ENCODE measurements around the gene CLDN6.

CLDN6 gene

DNA sequence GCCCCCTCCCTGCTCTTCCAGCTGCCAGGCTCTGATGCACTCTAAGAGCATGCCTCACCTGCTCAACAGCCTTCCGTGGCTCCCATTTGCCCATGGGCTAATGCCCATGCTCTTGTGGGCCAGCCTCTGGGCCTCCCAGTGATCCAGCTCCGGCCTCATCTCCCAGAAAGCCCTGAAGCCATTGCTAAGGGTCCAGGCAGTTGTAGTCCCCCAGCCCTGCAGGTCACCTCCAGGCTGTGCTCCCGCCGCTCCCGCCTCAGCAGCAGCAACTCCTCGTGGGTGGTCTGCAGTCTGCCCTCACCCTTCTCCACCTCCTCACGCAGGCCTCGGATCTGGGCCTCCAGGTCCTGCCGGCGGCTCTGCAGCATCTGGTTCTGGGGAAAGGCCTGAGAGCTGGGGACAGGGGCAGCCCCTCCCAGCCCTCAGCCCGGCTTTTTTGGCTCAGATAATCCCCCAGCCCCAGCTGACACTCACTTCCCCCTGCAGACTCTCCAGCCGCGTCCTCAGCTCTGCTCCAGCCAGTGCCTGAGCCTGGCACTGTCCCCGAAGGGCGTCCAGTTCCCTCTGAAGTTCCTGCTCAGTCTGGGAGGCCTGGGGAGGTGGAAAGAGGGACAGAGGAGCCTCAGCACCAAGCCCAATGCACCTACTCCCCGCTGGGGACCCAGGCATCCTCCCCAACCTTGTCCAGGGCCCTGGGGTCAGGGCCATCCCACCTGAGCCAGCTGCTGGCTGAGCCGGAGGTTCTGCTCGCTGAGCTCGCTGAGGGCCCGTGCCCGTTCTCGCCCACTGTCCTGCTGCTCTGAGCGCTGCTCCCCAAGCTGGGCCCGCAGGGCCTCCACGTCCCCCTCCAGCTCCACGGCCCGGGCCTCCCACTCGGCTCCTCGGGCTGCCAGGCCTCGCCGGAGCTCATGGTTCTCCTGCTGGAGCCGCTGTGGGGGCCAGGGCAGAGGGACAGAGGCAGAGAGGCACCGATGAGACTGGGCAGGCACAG lies 12.5 kb upstream of the CLDN6 start:
- H3K79me2 ChIP-seq (ENCODE audit: low read length): no peaks in the 10 kb centered on the region
- H3K36me3 ChIP-seq (replicated peaks; ENCODE audit: low read depth, low read length): peaks cover 9% of the 10 kb centered on the region
- H3K27ac ChIP-seq (ENCODE audit: low read length): no peak overlapping the region
- H4K20me1 ChIP-seq (ENCODE audit: insufficient read depth, low read length): no peaks in the 10 kb centered on the region
- H3K27me3 ChIP-seq (ENCODE audit: low read depth, low read length): peaks cover 9% of the 10 kb centered on the region
- no peak overlapping the region for H3K4me3 ChIP-seq (ENCODE audit: low read length)
- peaks cover 21% of the 10 kb centered on the region for H3K4me1 ChIP-seq (ENCODE audit: low read length)
- TF ChIP-seq, protein P1, sequence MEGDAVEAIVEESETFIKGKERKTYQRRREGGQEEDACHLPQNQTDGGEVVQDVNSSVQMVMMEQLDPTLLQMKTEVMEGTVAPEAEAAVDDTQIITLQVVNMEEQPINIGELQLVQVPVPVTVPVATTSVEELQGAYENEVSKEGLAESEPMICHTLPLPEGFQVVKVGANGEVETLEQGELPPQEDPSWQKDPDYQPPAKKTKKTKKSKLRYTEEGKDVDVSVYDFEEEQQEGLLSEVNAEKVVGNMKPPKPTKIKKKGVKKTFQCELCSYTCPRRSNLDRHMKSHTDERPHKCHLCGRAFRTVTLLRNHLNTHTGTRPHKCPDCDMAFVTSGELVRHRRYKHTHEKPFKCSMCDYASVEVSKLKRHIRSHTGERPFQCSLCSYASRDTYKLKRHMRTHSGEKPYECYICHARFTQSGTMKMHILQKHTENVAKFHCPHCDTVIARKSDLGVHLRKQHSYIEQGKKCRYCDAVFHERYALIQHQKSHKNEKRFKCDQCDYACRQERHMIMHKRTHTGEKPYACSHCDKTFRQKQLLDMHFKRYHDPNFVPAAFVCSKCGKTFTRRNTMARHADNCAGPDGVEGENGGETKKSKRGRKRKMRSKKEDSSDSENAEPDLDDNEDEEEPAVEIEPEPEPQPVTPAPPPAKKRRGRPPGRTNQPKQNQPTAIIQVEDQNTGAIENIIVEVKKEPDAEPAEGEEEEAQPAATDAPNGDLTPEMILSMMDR (IDR thresholded peaks at IDR 0.05; ENCODE audit: low read depth, low read length): no peak
- TF ChIP-seq EZH2phosphoT487 (IDR thresholded peaks at IDR 0.05; ENCODE audit: low read depth): no peak
- no peak overlapping the region for H3K4me2 ChIP-seq (ENCODE audit: low read length)
- no peaks in the 10 kb centered on the region for H3K9me3 ChIP-seq (ENCODE audit: insufficient read depth, low read length)
- H3K9ac ChIP-seq (ENCODE audit: low read length): no peak overlapping the region
- H2AFZ ChIP-seq (ENCODE audit: low read depth, low read length): no peak overlapping the region

DNA sequence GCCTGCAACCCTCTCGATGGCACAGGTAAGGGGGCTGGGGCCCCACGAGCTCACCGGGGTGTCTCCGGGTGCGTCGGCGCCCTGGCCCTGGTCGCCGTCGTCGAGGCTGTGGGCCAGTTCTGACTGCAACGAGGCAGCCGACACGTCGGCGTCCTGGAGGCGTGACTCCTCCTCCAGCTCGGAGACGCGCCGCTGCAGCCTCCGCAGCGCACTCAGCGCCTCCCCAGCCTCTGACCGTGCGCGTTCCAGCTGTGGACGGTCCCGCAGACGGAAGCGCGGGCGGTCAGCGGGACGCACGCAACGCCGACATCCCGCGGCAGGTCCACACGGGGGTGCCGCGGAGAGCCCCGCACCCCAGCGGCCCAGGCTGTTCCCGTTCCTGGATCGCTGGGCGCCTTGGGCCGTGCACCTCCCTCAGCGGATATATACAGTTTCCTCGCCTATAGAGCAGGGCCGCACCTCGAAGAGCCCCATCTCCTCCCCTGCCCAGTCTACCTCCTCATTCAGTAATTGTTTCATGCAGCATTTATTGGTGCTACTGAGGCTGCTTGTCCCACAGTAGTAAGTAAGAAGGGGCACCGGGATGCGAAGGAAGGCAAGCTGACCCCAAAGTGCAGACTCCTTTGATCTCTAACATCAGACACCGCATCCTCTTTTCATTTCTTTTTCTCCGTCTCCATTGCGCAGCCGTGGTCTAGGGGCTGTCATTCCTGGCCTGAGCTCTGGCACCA lies 11.7 kb upstream of the CLDN6 start:
- no peak overlapping the region for H2AFZ ChIP-seq (ENCODE audit: low read depth, low read length)
- H3K79me2 ChIP-seq (ENCODE audit: low read length): no peaks in the 10 kb centered on the region
- no peak overlapping the region for H3K4me3 ChIP-seq (ENCODE audit: low read length)
- H3K9me3 ChIP-seq (ENCODE audit: insufficient read depth, low read length): no peaks in the 10 kb centered on the region
- peaks cover 9% of the 10 kb centered on the region for H3K36me3 ChIP-seq (replicated peaks; ENCODE audit: low read depth, low read length)
- no peaks in the 10 kb centered on the region for H4K20me1 ChIP-seq (ENCODE audit: insufficient read depth, low read length)
- H3K9ac ChIP-seq (ENCODE audit: low read length): no peak overlapping the region
- H3K4me1 ChIP-seq (ENCODE audit: low read length): peaks cover 21% of the 10 kb centered on the region
- TF ChIP-seq, protein P1 (IDR thresholded peaks at IDR 0.05; ENCODE audit: low read depth, low read length): no peak
- TF ChIP-seq EZH2phosphoT487 (IDR thresholded peaks at IDR 0.05; ENCODE audit: low read depth): no peak
- H3K4me2 ChIP-seq (ENCODE audit: low read length): no peak overlapping the region
- peaks cover 6% of the 10 kb centered on the region for H3K27me3 ChIP-seq (ENCODE audit: low read depth, low read length)
- no peak overlapping the region for H3K27ac ChIP-seq (ENCODE audit: low read length)

DNA sequence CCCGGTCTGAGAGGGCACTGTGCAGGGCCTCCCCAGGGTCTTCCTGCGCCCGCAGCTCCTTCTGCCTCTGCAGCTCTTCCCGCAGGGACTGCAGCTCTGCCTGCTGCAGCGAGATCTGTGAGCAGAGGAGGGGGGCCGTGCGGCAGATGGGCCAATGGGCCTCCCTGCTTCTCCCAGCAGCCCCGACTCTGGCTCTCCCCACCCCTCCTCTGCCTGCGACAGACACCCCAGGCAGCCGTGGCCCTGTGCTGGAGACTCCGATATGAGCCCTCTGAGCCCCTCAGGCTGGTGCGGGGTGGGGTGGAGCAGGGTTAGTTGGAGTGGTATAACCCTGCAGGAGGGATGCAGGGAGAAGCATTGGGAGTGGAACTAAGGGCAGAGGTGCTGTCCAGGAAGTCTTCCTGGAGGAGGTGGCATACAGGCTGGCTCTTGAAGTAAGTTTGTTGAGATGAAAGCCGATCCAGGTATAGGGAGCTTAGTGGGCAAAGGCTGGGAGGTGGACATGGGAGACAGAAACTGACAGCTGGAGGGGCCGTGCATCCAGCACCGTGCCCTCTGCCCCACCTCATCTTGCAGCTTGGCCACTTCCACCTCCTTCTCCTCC lies 10.8 kb upstream of the CLDN6 start:
- Histone ChIP-seq H3K9me3 (ENCODE audit: insufficient read depth, low read length) (no peaks in the 10 kb centered on the region), H3K4me3 (ENCODE audit: low read length) (no peak overlapping the region), H2AFZ (ENCODE audit: low read depth, low read length) (no peak overlapping the region), H3K27me3 (ENCODE audit: low read depth, low read length) (peaks cover 3% of the 10 kb centered on the region; the same call in 1 of the 2 replicates), H3K4me1 (ENCODE audit: low read length) (peaks cover 21% of the 10 kb centered on the region), H3K79me2 (ENCODE audit: low read length) (no peaks in the 10 kb centered on the region), H3K27ac (ENCODE audit: low read length) (no peak overlapping the region), H3K36me3 (replicated peaks; ENCODE audit: low read depth, low read length) (peaks cover 9% of the 10 kb centered on the region), H3K9ac (ENCODE audit: low read length) (no peak overlapping the region), H3K4me2 (ENCODE audit: low read length) (no peak overlapping the region), H4K20me1 (ENCODE audit: insufficient read depth, low read length) (no peaks in the 10 kb centered on the region)
- TF ChIP-seq EZH2phosphoT487 (IDR thresholded peaks at IDR 0.05; ENCODE audit: low read depth): no peak
- TF ChIP-seq, protein P1 (IDR thresholded peaks at IDR 0.05; ENCODE audit: low read depth, low read length): no peak

All from OCI-LY3 (cell line).